OCI-LY3 (cell line): ENCODE data around the gene FARP1.

Experiments
- EZH2phosphoT487 ChIP-seq: fragments of 200-600 bp; shearing (Covaris generic); IDR thresholded peaks from 2 replicates; pipeline ENCODE4 v1.6.1; 2018; ENCODE audit warnings: antibody characterized with exemption, mixed run types, low read depth
- TF ChIP-seq, protein P1 (sequence below): fragments of 200-600, 300-600 bp; sonication (generic); IDR thresholded peaks from 2 replicates; pipeline ENCODE4 v1.5.1; 2014; ENCODE audit warnings: antibody characterized with exemption, low read length, low read depth

- TF ChIP-seq, protein P1, sequence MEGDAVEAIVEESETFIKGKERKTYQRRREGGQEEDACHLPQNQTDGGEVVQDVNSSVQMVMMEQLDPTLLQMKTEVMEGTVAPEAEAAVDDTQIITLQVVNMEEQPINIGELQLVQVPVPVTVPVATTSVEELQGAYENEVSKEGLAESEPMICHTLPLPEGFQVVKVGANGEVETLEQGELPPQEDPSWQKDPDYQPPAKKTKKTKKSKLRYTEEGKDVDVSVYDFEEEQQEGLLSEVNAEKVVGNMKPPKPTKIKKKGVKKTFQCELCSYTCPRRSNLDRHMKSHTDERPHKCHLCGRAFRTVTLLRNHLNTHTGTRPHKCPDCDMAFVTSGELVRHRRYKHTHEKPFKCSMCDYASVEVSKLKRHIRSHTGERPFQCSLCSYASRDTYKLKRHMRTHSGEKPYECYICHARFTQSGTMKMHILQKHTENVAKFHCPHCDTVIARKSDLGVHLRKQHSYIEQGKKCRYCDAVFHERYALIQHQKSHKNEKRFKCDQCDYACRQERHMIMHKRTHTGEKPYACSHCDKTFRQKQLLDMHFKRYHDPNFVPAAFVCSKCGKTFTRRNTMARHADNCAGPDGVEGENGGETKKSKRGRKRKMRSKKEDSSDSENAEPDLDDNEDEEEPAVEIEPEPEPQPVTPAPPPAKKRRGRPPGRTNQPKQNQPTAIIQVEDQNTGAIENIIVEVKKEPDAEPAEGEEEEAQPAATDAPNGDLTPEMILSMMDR, result no peak
- TF ChIP-seq EZH2phosphoT487, result no peak
Measured at GRCh38 chr13:98243929-98244272, 101.0 kb downstream of the FARP1 start.
